K562 (cell line): ENCODE data around the gene SERHL2. TPM values are rescaled to one million over a fixed set of nuclear protein-coding genes. Genes with fewer than 3 reads are reported as not detected.

Experiments
- ATF7 ChIP-seq: fragments of 450-650 bp; IDR thresholded peaks from 2 replicates; pipeline ENCODE4 v1.7.1; 2014; ENCODE audit warnings: mild to moderate bottlenecking, moderate library complexity
- HDAC1 ChIP-seq, 2 experiments: fragments of 450-650 bp; IDR thresholded peaks; 2 replicates each; pipeline ENCODE4 v1.6.1; 2016 to 2017; ENCODE audit warnings: inconsistent platforms in 1 of 2, mild to moderate bottlenecking in 1 of 2, moderate library complexity in 1 of 2
- HIVEP1 ChIP-seq: fragments of 250-450 bp; sonication (Bioruptor Pico); IDR thresholded peaks from 2 replicates; pipeline ENCODE4 v1.4.0; 2020; ENCODE audit warnings: mild to moderate bottlenecking
- L3MBTL2 ChIP-seq: fragments of 450-650 bp; IDR thresholded peaks from 2 replicates; pipeline ENCODE4 v1.6.1; 2016; ENCODE audit warnings: mild to moderate bottlenecking, moderate library complexity
- MAZ ChIP-seq, 2 experiments: fragments of 450-650 bp in 1 of 2; sonication (generic) in 1 of 2; formaldehyde crosslinking; IDR thresholded peaks in 1 of 2; conservative IDR thresholded peaks in 1 of 2; 2 replicates each; pipeline versions ENCODE4 v1.4.0 to v1.5.0; 2020; ENCODE audit warnings: mild to moderate bottlenecking in 1 of 2, missing genetic modification reagents in 1 of 2
- NRF1 ChIP-seq, 2 experiments: fragments of 450-650 bp; IDR thresholded peaks in 1 of 2; conservative IDR thresholded peaks in 1 of 2; 2 replicates each; pipeline ENCODE4 v1.6.1; 2014; ENCODE audit warnings: mild to moderate bottlenecking in 2 of 2
- PKNOX1 ChIP-seq: fragments of 450-650 bp; IDR thresholded peaks from 2 replicates; pipeline ENCODE4 v1.6.1; 2016
- POLR2G ChIP-seq: fragments of 200-400 bp; formaldehyde crosslinking; IDR thresholded peaks from 2 replicates; pipeline ENCODE4 v1.6.1; 2017; ENCODE audit warnings: low read depth, mild to moderate bottlenecking, antibody characterized with exemption, low read length, moderate library complexity
- RBBP5 ChIP-seq: fragments of 200-600 bp; sonication (generic); IDR thresholded peaks from 2 replicates; pipeline ENCODE4 v1.6.1; 2012; ENCODE audit warnings: borderline replicate concordance, mild to moderate bottlenecking, low read length, control low read depth, inconsistent platforms; ENCODE audit not compliant: insufficient read depth, poor library complexity, severe bottlenecking
- RBM22 ChIP-seq: fragments of 200-400 bp; formaldehyde crosslinking; IDR thresholded peaks from 2 replicates; pipeline ENCODE4 v1.6.1; 2018; ENCODE audit warnings: low read length, low read depth; ENCODE audit not compliant: poor library complexity, severe bottlenecking
- SAP30 ChIP-seq: fragments of 200-600 bp; sonication (generic); IDR thresholded peaks from 2 replicates; pipeline ENCODE4 v1.6.1; 2012; ENCODE audit warnings: borderline replicate concordance, low read depth, mild to moderate bottlenecking, moderate library complexity, low read length, control low read depth, inconsistent platforms; ENCODE audit not compliant: insufficient read depth, poor library complexity, severe bottlenecking
- SUPT5H ChIP-seq: fragments of 450-650 bp; IDR thresholded peaks from 2 replicates; pipeline ENCODE4 v1.6.1; 2016
- ZNF143 ChIP-seq: sonication (generic); formaldehyde crosslinking; IDR thresholded peaks from 2 replicates; pipeline ENCODE4 v1.9.0; 2022; ENCODE audit warnings: mild to moderate bottlenecking, missing genetic modification reagents
- polyA plus RNA-seq, 8 experiments: library from polyadenylated mRNA; depleted of rRNA in 4 of 8; stranded (reverse) in 5 of 8; unstranded in 3 of 8; fragments of >200 nt; fragmentation: Nextera tagmentation in 2 of 8; fragmentation: Illumina TruSeq in 1 of 8; extraction: Ambion mirVana in 2 of 8; extraction: Trizol in 1 of 8; gene quantifications; 2 replicates each; pipeline versions ENCODE4 v1.2.1 to v1.2.3, GENCODE V29; 2011 to 2014; ENCODE audit warnings: inconsistent platforms in 1 of 8, missing spikeins in 1 of 8
- total RNA-seq, 7 experiments: library from RNA; depleted of rRNA in 6 of 7; stranded (reverse); fragments of >200 nt in 6 of 7; fragmentation: Illumina TruSeq in 2 of 7; extraction: Trizol in 2 of 7; gene quantifications; 2 replicates each; pipeline versions ENCODE4 v1.2.1 to v1.2.3, GENCODE V29; 2011 to 2021; ENCODE audit warnings: low replicate concordance in 1 of 7
- TF ChIP-seq, protein P1 (sequence below): sonication (generic); formaldehyde crosslinking; IDR thresholded peaks from 2 replicates; pipeline ENCODE4 v1.8.0; 2022; ENCODE audit warnings: missing genetic modification reagents, mild to moderate bottlenecking, moderate library complexity, borderline replicate concordance
- TF ChIP-seq, protein P2 (sequence below): fragments of 250-450 bp; sonication (Bioruptor Pico); IDR thresholded peaks from 2 replicates; pipeline ENCODE4 v1.9.0; 2021; ENCODE audit warnings: mild to moderate bottlenecking, inconsistent platforms
- TF ChIP-seq, protein P3 (sequence below): fragments of 450-650 bp; IDR thresholded peaks from 2 replicates; pipeline ENCODE4 v1.6.1; 2016; ENCODE audit warnings: borderline replicate concordance
- TF ChIP-seq, protein P4 (sequence below): fragments of 250-450 bp; sonication (Bioruptor Pico); IDR thresholded peaks from 2 replicates; pipeline ENCODE4 v1.8.0; 2021; ENCODE audit warnings: borderline replicate concordance, mild to moderate bottlenecking, moderate library complexity; ENCODE audit not compliant: poor library complexity, severe bottlenecking

The SERHL2 gene
- total and polyA plus RNA-seq, 9 of the 15 experiments (the other 6 are each of a cell fraction or from before 2014, with no cell fraction given): 19.9 to 62.6 (median 25.2) TPM

- TF ChIP-seq PKNOX1 (0 out of 2 replicates have a peak, but pooled peaks have one; percentile 41), MAZ (CRISPR knock-in tag; conservative IDR thresholded peaks at IDR 0.05 in 1 of 2, IDR thresholded peaks at IDR 0.05 in 1 of 2) (peak; percentile 18 to 65; a peak in 1 of 4 replicates), L3MBTL2 (0 out of 2 replicates have a peak, but pooled peaks have one; percentile 25), RBBP5 (peak; percentile 83), POLR2G (peak; percentile 88), HDAC1 (IDR thresholded peaks at IDR 0.05) (peak in 1 of 2 experiments; percentile 67; a peak in 1 of 4 replicates), ZNF143 (CRISPR knock-in tag) (peak; percentile 70), SUPT5H (peak; percentile 70), RBM22 (peak; percentile 50), NRF1 (conservative IDR thresholded peaks at IDR 0.05 in 1 of 2, IDR thresholded peaks at IDR 0.05 in 1 of 2) (peak; percentile 81 to 83), HIVEP1 (no peak), SAP30 (peak; percentile 65), ATF7 (no peak)
- TF ChIP-seq, protein P1, sequence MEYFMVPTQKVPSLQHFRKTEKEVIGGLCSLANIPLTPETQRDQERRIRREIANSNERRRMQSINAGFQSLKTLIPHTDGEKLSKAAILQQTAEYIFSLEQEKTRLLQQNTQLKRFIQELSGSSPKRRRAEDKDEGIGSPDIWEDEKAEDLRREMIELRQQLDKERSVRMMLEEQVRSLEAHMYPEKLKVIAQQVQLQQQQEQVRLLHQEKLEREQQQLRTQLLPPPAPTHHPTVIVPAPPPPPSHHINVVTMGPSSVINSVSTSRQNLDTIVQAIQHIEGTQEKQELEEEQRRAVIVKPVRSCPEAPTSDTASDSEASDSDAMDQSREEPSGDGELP: peak; percentile 43; the same call in 1 of the 2 replicates
- TF ChIP-seq, protein P2, sequence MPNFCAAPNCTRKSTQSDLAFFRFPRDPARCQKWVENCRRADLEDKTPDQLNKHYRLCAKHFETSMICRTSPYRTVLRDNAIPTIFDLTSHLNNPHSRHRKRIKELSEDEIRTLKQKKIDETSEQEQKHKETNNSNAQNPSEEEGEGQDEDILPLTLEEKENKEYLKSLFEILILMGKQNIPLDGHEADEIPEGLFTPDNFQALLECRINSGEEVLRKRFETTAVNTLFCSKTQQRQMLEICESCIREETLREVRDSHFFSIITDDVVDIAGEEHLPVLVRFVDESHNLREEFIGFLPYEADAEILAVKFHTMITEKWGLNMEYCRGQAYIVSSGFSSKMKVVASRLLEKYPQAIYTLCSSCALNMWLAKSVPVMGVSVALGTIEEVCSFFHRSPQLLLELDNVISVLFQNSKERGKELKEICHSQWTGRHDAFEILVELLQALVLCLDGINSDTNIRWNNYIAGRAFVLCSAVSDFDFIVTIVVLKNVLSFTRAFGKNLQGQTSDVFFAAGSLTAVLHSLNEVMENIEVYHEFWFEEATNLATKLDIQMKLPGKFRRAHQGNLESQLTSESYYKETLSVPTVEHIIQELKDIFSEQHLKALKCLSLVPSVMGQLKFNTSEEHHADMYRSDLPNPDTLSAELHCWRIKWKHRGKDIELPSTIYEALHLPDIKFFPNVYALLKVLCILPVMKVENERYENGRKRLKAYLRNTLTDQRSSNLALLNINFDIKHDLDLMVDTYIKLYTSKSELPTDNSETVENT: 0 out of 2 replicates have a peak, but pooled peaks have one; percentile 51
- TF ChIP-seq, protein P3, sequence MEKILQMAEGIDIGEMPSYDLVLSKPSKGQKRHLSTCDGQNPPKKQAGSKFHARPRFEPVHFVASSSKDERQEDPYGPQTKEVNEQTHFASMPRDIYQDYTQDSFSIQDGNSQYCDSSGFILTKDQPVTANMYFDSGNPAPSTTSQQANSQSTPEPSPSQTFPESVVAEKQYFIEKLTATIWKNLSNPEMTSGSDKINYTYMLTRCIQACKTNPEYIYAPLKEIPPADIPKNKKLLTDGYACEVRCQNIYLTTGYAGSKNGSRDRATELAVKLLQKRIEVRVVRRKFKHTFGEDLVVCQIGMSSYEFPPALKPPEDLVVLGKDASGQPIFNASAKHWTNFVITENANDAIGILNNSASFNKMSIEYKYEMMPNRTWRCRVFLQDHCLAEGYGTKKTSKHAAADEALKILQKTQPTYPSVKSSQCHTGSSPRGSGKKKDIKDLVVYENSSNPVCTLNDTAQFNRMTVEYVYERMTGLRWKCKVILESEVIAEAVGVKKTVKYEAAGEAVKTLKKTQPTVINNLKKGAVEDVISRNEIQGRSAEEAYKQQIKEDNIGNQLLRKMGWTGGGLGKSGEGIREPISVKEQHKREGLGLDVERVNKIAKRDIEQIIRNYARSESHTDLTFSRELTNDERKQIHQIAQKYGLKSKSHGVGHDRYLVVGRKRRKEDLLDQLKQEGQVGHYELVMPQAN: 0 out of 2 replicates have a peak, but pooled peaks have one; percentile 39
- TF ChIP-seq, protein P4, sequence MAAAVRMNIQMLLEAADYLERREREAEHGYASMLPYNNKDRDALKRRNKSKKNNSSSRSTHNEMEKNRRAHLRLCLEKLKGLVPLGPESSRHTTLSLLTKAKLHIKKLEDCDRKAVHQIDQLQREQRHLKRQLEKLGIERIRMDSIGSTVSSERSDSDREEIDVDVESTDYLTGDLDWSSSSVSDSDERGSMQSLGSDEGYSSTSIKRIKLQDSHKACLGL (CRISPR knock-in tag): peak; percentile 57
These were observed 28.3 kb downstream of the SERHL2 start (continued) for GRCh38 chr22:42581762-42582716.
